HCT116 (cell line): ENCODE measurements around the gene NOTCH4. TPM values are rescaled to one million over a fixed set of nuclear protein-coding genes. Genes with fewer than 3 reads are reported as not detected.

Experiments used
- ATAC-seq: fragments of 200-7000 bp; cut with Tn5 transposase; 2 replicates; pipeline ENCODE4 v1.9.1; 2020; ENCODE audit warnings: mild to moderate bottlenecking, moderate library complexity
- BruUV-seq: library from RNA; stranded (reverse); fragments of 400-500 nt; replicated peaks from 2 replicates; lab custom pipeline; 2021; lab: Mats Ljungman, UMichigan
- CTCF ChIA-PET: fragments of 300-600 bp; sonication (Branson Sonifier 250); formaldehyde crosslinking; loops from one replicate; lab custom pipeline; 2021; ENCODE audit warnings: antibody characterized with exemption; lab: Charles Lee
- POLR2A ChIA-PET: fragments of 300-600, 350-600 bp; sonication (Branson Sonifier 250); formaldehyde crosslinking; loops from one replicate; lab custom pipeline; 2021; ENCODE audit warnings: antibody characterized with exemption; lab: Charles Lee
- RAD21 ChIA-PET, 2 experiments: fragments of 300-600 bp; sonication (Branson Sonifier 250); formaldehyde crosslinking; loops; one replicate each; lab custom pipeline; 2023; ENCODE audit warnings: low total read pairs in 2 of 2; ENCODE audit not compliant: uncharacterized antibody in 2 of 2, unreplicated experiment in 2 of 2, low non-redundant PET in 1 of 2; lab: Charles Lee
- DNase-seq: peaks from one replicate; pipeline ENCODE4 v3.0.0-alpha.2; 2010; ENCODE audit warnings: low read depth, low spot score
- H2AFZ ChIP-seq: fragments of 200-600 bp; shearing (Covaris generic), sonication (generic); 2 replicates; pipeline ENCODE4 v1.6.1; 2017; ENCODE audit warnings: low read depth, mixed run types, mixed read lengths, antibody characterized with exemption, low read length; ENCODE audit not compliant: poor library complexity, severe bottlenecking
- H3K27ac ChIP-seq: 2 replicates; pipeline ENCODE4 v1.5.1; 2012; ENCODE audit warnings: low read depth, low read length
- H3K27me3 ChIP-seq: fragments of 200-600 bp; sonication (generic); 2 replicates; pipeline ENCODE4 v1.6.1; 2016; ENCODE audit warnings: mixed run types, low read length, mixed read lengths; ENCODE audit not compliant: insufficient read depth
- H3K36me3 ChIP-seq, 2 experiments: fragments of 200-500 bp in 1 of 2; fragments of 200-600 bp in 1 of 2; sonication (Bioruptor generic) in 1 of 2; sonication (generic) in 1 of 2; 2 replicates each; pipeline versions ENCODE4 v1.5.1 to v1.6.1; 2014 to 2016; ENCODE audit warnings: low read length in 2 of 2, inconsistent platforms in 1 of 2, mixed read lengths in 1 of 2, mixed run types in 1 of 2; ENCODE audit not compliant: insufficient read depth in 2 of 2, control insufficient read depth in 1 of 2
- H3K4me1 ChIP-seq, 2 experiments: fragments of 200-600 bp in 1 of 2; sonication (generic) in 1 of 2; 2 replicates each; pipeline versions ENCODE4 v1.5.1 to v1.6.1; 2012 to 2017; ENCODE audit warnings: low read length in 2 of 2, inconsistent platforms in 1 of 2, mild to moderate bottlenecking in 1 of 2, mixed read lengths in 1 of 2, mixed run types in 1 of 2, moderate library complexity in 1 of 2; ENCODE audit not compliant: insufficient read depth in 2 of 2, control insufficient read depth in 1 of 2
- H3K4me2 ChIP-seq: fragments of 200-600 bp; sonication (generic); 2 replicates; pipeline ENCODE4 v1.6.1; 2017; ENCODE audit warnings: mixed run types, low read length, mixed read lengths
- H3K4me3 ChIP-seq, 2 experiments: fragments of 200-600 bp in 1 of 2; sonication (generic) in 1 of 2; replicated peaks in 1 of 2; 2 replicates each; pipeline ENCODE4 v1.5.1; 2011 to 2016; ENCODE audit warnings: low read length in 2 of 2, control low read depth in 1 of 2, low read depth in 1 of 2, mild to moderate bottlenecking in 1 of 2, mixed read lengths in 1 of 2, mixed run types in 1 of 2
- H3K79me2 ChIP-seq: fragments of 200-600 bp; sonication (generic); 2 replicates; pipeline ENCODE4 v1.6.1; 2017; ENCODE audit warnings: mild to moderate bottlenecking, mixed run types, low read length, moderate library complexity, mixed read lengths; ENCODE audit not compliant: insufficient read depth
- H3K9ac ChIP-seq: fragments of 200-600 bp; sonication (generic); 2 replicates; pipeline ENCODE4 v1.6.1; 2016; ENCODE audit warnings: low read length, mixed read lengths
- H3K9me2 ChIP-seq: fragments of 200-600 bp; sonication (generic), shearing (Covaris generic); 2 replicates; pipeline ENCODE4 v1.6.1; 2017; ENCODE audit warnings: mixed run types, mild to moderate bottlenecking, moderate library complexity; ENCODE audit not compliant: insufficient read depth
- H3K9me3 ChIP-seq, 2 experiments: fragments of 200-500 bp in 1 of 2; fragments of 200-600 bp in 1 of 2; sonication (Bioruptor generic) in 1 of 2; sonication (generic) in 1 of 2; 2 replicates each; pipeline ENCODE4 v1.6.1; 2014 to 2017; ENCODE audit warnings: low read length in 2 of 2, mixed read lengths in 2 of 2, inconsistent platforms in 1 of 2, low read depth in 1 of 2, mild to moderate bottlenecking in 1 of 2, mixed run types in 1 of 2, moderate library complexity in 1 of 2; ENCODE audit not compliant: control insufficient read depth in 1 of 2, insufficient read depth in 1 of 2
- H4K20me1 ChIP-seq: fragments of 200-600 bp; sonication (generic), shearing (Covaris generic); 2 replicates; pipeline ENCODE4 v1.6.1; 2017; ENCODE audit warnings: mixed run types, mild to moderate bottlenecking, moderate library complexity; ENCODE audit not compliant: insufficient read depth
- RAD21 ChIP-seq: IDR thresholded peaks from 2 replicates; pipeline ENCODE4 v1.6.1; 2012; ENCODE audit warnings: low read depth, mild to moderate bottlenecking
- SP1 ChIP-seq: IDR thresholded peaks from 2 replicates; pipeline ENCODE4 v1.6.1; 2012; ENCODE audit warnings: low read depth
- intact Hi-C: fragments of 100-400 bp; cut with micrococcal nuclease; formaldehyde crosslinking; loops from 2 replicates; pipeline ENCODE4 v1.10.0; 2022
- microRNA-seq: library from miRNA; unstranded; fragments of <30 nt; microRNA quantifications from one replicate; pipeline ENCODE4, GENCODE V29; 2016; ENCODE audit warnings: borderline number of aligned reads
- total RNA-seq: library from RNA; stranded (reverse); gene quantifications from one replicate; pipeline ENCODE4 v1.2.1, GENCODE V29; 2021; ENCODE audit not compliant: unreplicated experiment

NOTCH4 gene
- total RNA-seq, 1 experiment from 2014 or later: 0.81 TPM

GRCh38 chr6:32146287-32146686 is 77.6 kb downstream of the NOTCH4 start:
- no peak overlapping the region for H3K4me2 ChIP-seq
- POLR2A ChIA-PET: interaction anchor here (0.9 kb wide), 1 partner anchor 825 kb away, joined by 3 read pairs; no protein-coding TSS in a partner anchor
- no peak overlapping the region for H3K27ac ChIP-seq
- no peak for DNase-seq
- H4K20me1 ChIP-seq: no peaks in the 10 kb centered on the region
- intact Hi-C loops: no loop called here
- no peaks in the 10 kb centered on the region for H3K4me1 ChIP-seq
- H3K79me2 ChIP-seq: no peaks in the 10 kb centered on the region
- no peaks in the 10 kb centered on the region for H3K9me3 ChIP-seq
- H3K9ac ChIP-seq: no peak overlapping the region
- H3K27me3 ChIP-seq: no peaks in the 10 kb centered on the region
- RAD21 ChIA-PET: no interaction called here
- TF ChIP-seq RAD21 (no peak), SP1 (0 out of 2 replicates have a peak, but pooled peaks have one; percentile 10)
- no peaks in the 10 kb centered on the region for H3K9me2 ChIP-seq
- CTCF ChIA-PET: interaction anchor here (1.4 kb wide), 1 partner anchor 18 kb away, joined by 3 read pairs; the partner anchor contains the start of gene ATF6B
- no TSS peak for BruUV-seq
- no peak overlapping the region for H2AFZ ChIP-seq
- H3K4me3 ChIP-seq: no peak overlapping the region
- no peak for ATAC-seq
- H3K36me3 ChIP-seq: no peaks in the 10 kb centered on the region

Small RNA genes within 50 kb of the gene (microRNA-seq; reads per million reads assigned to microRNA genes)
- 4.8 reads per million, percentile 9 among the genes with 10 or more reads in this experiment for gene MIR6721
- gene MIR6833: not detected

Other genes starting within 250 kb of the NOTCH4 start
- gene C4A, start 242.0 kb downstream of the NOTCH4 start, total RNA-seq: 5.1 TPM
- gene C4B, start 209.3 kb downstream of the NOTCH4 start, total RNA-seq: 6.3 TPM
- gene CYP21A2, start 185.7 kb downstream of the NOTCH4 start, total RNA-seq: 1.4 TPM
- 8.5 TPM for gene TNXB, start 114.7 kb downstream of the NOTCH4 start, total RNA-seq
- 63.9 TPM for gene ATF6B, start 95.8 kb downstream of the NOTCH4 start, total RNA-seq
- gene FKBPL, start 93.8 kb downstream of the NOTCH4 start, total RNA-seq: 11.2 TPM
- gene PRRT1, start 72.1 kb downstream of the NOTCH4 start, total RNA-seq: 6.1 TPM
- gene PPT2, start 69.9 kb downstream of the NOTCH4 start, total RNA-seq: 21.0 TPM
- 29.0 TPM for gene EGFL8, start 59.5 kb downstream of the NOTCH4 start, total RNA-seq
- gene AGPAT1, start 48.0 kb downstream of the NOTCH4 start, total RNA-seq: 55.6 TPM
- 45.9 TPM for gene RNF5, start 45.7 kb downstream of the NOTCH4 start, total RNA-seq
- 22.6 TPM for gene AGER, start 39.8 kb downstream of the NOTCH4 start, total RNA-seq
- gene PBX2, start 33.9 kb downstream of the NOTCH4 start, total RNA-seq: 79.0 TPM
- 1.2 TPM for gene GPSM3, start 31.4 kb downstream of the NOTCH4 start, total RNA-seq
- not detected for gene TSBP1, start 147.8 kb upstream of the NOTCH4 start, total RNA-seq
- not detected for gene BTNL2, start 183.1 kb upstream of the NOTCH4 start, total RNA-seq
- 4.7 TPM for gene HLA-DRA, start 215.8 kb upstream of the NOTCH4 start, total RNA-seq